Uterus (tissue), 2 donors: ENCODE results near the gene PDXP.

Experiments used
- CTCF ChIP-seq, 4 experiments: fragments of 200-600 bp in 2 of 4; fragments of 450-650 bp in 2 of 4; sonication (generic) in 2 of 4; IDR thresholded peaks; one replicate each; pipeline ENCODE4 v1.5.1; 2016 to 2019; ENCODE audit warnings: antibody characterized with exemption in 4 of 4, mild to moderate bottlenecking in 2 of 4, moderate library complexity in 1 of 4
- POLR2A ChIP-seq, 2 donors: fragments of 450-650 bp; IDR thresholded peaks; one replicate each; pipeline ENCODE4 v1.6.1; 2016; ENCODE audit warnings: antibody characterized with exemption in 2 of 2, mild to moderate bottlenecking in 1 of 2, moderate library complexity in 1 of 2

- TF ChIP-seq POLR2A (IDR thresholded peaks at IDR 0.05) (no peak), CTCF (IDR thresholded peaks at IDR 0.05) (no peak)
These were observed 42.7 kb downstream of the PDXP start for GRCh38 chr22:37701141-37701786.
